IMR-90 (cell line): ENCODE results near the gene CTDSP1. TPM values are rescaled to one million over a fixed set of nuclear protein-coding genes. Genes with fewer than 3 reads are reported as not detected.

Source experiments
- ATAC-seq: fragments of 200-7000 bp; cut with Tn5 transposase; 2 replicates; pipeline ENCODE4 v1.9.1; 2020; ENCODE audit warnings: low read depth, mild to moderate bottlenecking, moderate library complexity
- BruUV-seq: library from RNA; stranded (reverse); fragments of 400-500 nt; replicated peaks from 2 replicates; lab custom pipeline; 2021; lab: Mats Ljungman, UMichigan
- CTCF ChIA-PET: fragments of 300-600 bp; formaldehyde crosslinking; extraction: SDS; loops from one replicate; lab custom pipeline; 2021; ENCODE audit warnings: antibody characterized with exemption; lab: Yijun Ruan, JAX
- POLR2A ChIA-PET: fragments of 300-600 bp; sonication (Branson Sonifier 250); formaldehyde crosslinking; loops from one replicate; lab custom pipeline; 2022; ENCODE audit warnings: antibody characterized with exemption; ENCODE audit not compliant: unreplicated experiment; lab: Charles Lee
- DNase-seq: peaks from one replicate; pipeline ENCODE4 v3.0.0; 2013
- H2AFZ ChIP-seq: replicated peaks from 2 replicates; pipeline ENCODE3; 2013; ENCODE audit warnings: low read length, mild to moderate bottlenecking; ENCODE audit not compliant: poor library complexity
- H2AK5ac ChIP-seq: 2 replicates; pipeline ENCODE4 v1.6.1; 2013; ENCODE audit warnings: low read depth, low read length, inconsistent platforms
- H2AK9ac ChIP-seq: replicated peaks from 2 replicates; pipeline ENCODE3; 2013; ENCODE audit warnings: mild to moderate bottlenecking, low read depth, low read length, moderate library complexity; ENCODE audit not compliant: poor library complexity
- H2BK120ac ChIP-seq: 2 replicates; pipeline ENCODE4 v1.6.1; 2013; ENCODE audit warnings: low read depth, low read length, inconsistent platforms
- H2BK15ac ChIP-seq: 3 replicates; pipeline ENCODE4 v1.6.1; 2013; ENCODE audit warnings: low read depth, low read length, inconsistent platforms
- H2BK20ac ChIP-seq: 2 replicates; pipeline ENCODE4 v1.6.1; 2013; ENCODE audit warnings: low read depth, mild to moderate bottlenecking, inconsistent platforms, low read length, moderate library complexity
- H2BK5ac ChIP-seq: 2 replicates; pipeline ENCODE4 v1.6.1; 2013; ENCODE audit warnings: mild to moderate bottlenecking, low read depth, low read length, inconsistent platforms; ENCODE audit not compliant: poor library complexity, severe bottlenecking
- H3K14ac ChIP-seq: replicated peaks from 2 replicates; pipeline ENCODE4 v1.6.1; 2013; ENCODE audit warnings: low read depth, low read length, inconsistent platforms
- H3K18ac ChIP-seq: 2 replicates; pipeline ENCODE4 v1.6.1; 2013; ENCODE audit warnings: low read depth, low read length, control low read depth
- H3K23ac ChIP-seq: 2 replicates; pipeline ENCODE4 v1.6.1; 2013; ENCODE audit warnings: low read depth, low read length, inconsistent platforms
- H3K27ac ChIP-seq: 2 replicates; pipeline ENCODE4 v1.5.1; 2013; ENCODE audit warnings: mild to moderate bottlenecking, control low read depth, low read length; ENCODE audit not compliant: insufficient read depth
- H3K27me3 ChIP-seq: 2 replicates; pipeline ENCODE4 v1.6.1; 2013; ENCODE audit warnings: low read length; ENCODE audit not compliant: control insufficient read depth, insufficient read depth
- H3K36me3 ChIP-seq: 2 replicates; pipeline ENCODE4 v1.6.1; 2013; ENCODE audit warnings: low read length, mixed read lengths; ENCODE audit not compliant: control insufficient read depth, insufficient read depth
- H3K4ac ChIP-seq: 2 replicates; pipeline ENCODE4 v1.6.1; 2013; ENCODE audit warnings: low read depth, low read length, inconsistent platforms
- H3K4me1 ChIP-seq: 2 replicates; pipeline ENCODE4 v1.6.1; 2013; ENCODE audit warnings: low read length, mixed read lengths; ENCODE audit not compliant: control insufficient read depth, insufficient read depth
- H3K4me2 ChIP-seq: 2 replicates; pipeline ENCODE4 v1.6.1; 2013; ENCODE audit warnings: low read depth, mild to moderate bottlenecking, control low read depth, low read length, moderate library complexity
- H3K4me3 ChIP-seq: 2 replicates; pipeline ENCODE4 v1.5.1; 2013; ENCODE audit warnings: low read depth, mild to moderate bottlenecking, control low read depth, low read length, moderate library complexity; ENCODE audit not compliant: insufficient read depth
- H3K56ac ChIP-seq: 2 replicates; pipeline ENCODE4 v1.6.1; 2013; ENCODE audit warnings: low read length, inconsistent platforms; ENCODE audit not compliant: insufficient read depth; ENCODE audit errors: extremely low read depth
- H3K79me1 ChIP-seq, 2 experiments: 2 replicates each; pipeline ENCODE4 v1.6.1; 2013; ENCODE audit warnings: low read length in 2 of 2, inconsistent platforms in 1 of 2, low read depth in 1 of 2
- H3K9ac ChIP-seq: 2 replicates; pipeline ENCODE4 v1.6.1; 2013; ENCODE audit warnings: low read depth, low read length, control low read depth
- H3K9me1 ChIP-seq: 2 replicates; pipeline ENCODE4 v1.6.1; 2013; ENCODE audit warnings: low read length, inconsistent platforms; ENCODE audit not compliant: insufficient read depth
- H3K9me3 ChIP-seq: 2 replicates; pipeline ENCODE4 v1.6.1; 2013; ENCODE audit warnings: low read length; ENCODE audit not compliant: control insufficient read depth, insufficient read depth
- H4K20me1 ChIP-seq: 2 replicates; pipeline ENCODE4 v1.6.1; 2013; ENCODE audit warnings: low read length, inconsistent platforms; ENCODE audit not compliant: insufficient read depth
- H4K5ac ChIP-seq: 2 replicates; pipeline ENCODE4 v1.6.1; 2013; ENCODE audit warnings: mild to moderate bottlenecking, low read depth, low read length, control low read depth
- H4K8ac ChIP-seq, 2 experiments: 2 replicates each; pipeline ENCODE4 v1.6.1; 2013; ENCODE audit warnings: low read depth in 2 of 2, low read length in 2 of 2, control low read depth in 1 of 2, inconsistent platforms in 1 of 2
- H4K91ac ChIP-seq: 2 replicates; pipeline ENCODE4 v1.6.1; 2013; ENCODE audit warnings: low read depth, low read length, inconsistent platforms; ENCODE audit not compliant: insufficient read depth
- BHLHE40 ChIP-seq: fragments of 150-350 bp; IDR thresholded peaks from 2 replicates; pipeline ENCODE4 v1.6.1; 2016; ENCODE audit warnings: mild to moderate bottlenecking, low read depth, low read length
- CEBPB ChIP-seq: IDR thresholded peaks from 2 replicates; pipeline ENCODE4 v1.6.1; 2012; ENCODE audit warnings: low read depth, low read length, improper control_type of control experiment
- CHD1 ChIP-seq: IDR thresholded peaks from 2 replicates; pipeline ENCODE4 v1.6.1; 2012; ENCODE audit warnings: low read depth, low read length, improper control_type of control experiment
- CTCF ChIP-seq: conservative IDR thresholded peaks from 2 replicates; pipeline ENCODE4 v1.5.1; 2012; ENCODE audit warnings: mild to moderate bottlenecking, low read depth, low read length, improper control_type of control experiment
- FOS ChIP-seq: fragments of 150-350 bp; IDR thresholded peaks from 2 replicates; pipeline ENCODE4 v1.6.1; 2016; ENCODE audit warnings: low read depth, low read length
- MAFK ChIP-seq: IDR thresholded peaks from 2 replicates; pipeline ENCODE4 v1.6.1; 2012; ENCODE audit warnings: low read depth, low read length, improper control_type of control experiment
- MAZ ChIP-seq: IDR thresholded peaks from 2 replicates; pipeline ENCODE4 v1.6.1; 2012; ENCODE audit warnings: low read depth, mild to moderate bottlenecking, low read length, improper control_type of control experiment, moderate library complexity, borderline replicate concordance
- MXI1 ChIP-seq: IDR thresholded peaks from 2 replicates; pipeline ENCODE4 v1.6.1; 2012; ENCODE audit warnings: low read depth, mild to moderate bottlenecking, low read length, moderate library complexity, borderline replicate concordance
- NFE2L2 ChIP-seq: fragments of 150-350 bp; IDR thresholded peaks from 2 replicates; pipeline ENCODE4 v1.6.1; 2016; ENCODE audit warnings: low read depth, mild to moderate bottlenecking, low read length
- POLR2A ChIP-seq: IDR thresholded peaks from 2 replicates; pipeline ENCODE4 v1.6.1; 2012; ENCODE audit warnings: mild to moderate bottlenecking, low read depth, low read length
- RAD21 ChIP-seq: IDR thresholded peaks from 2 replicates; pipeline ENCODE4 v1.6.1; 2012; ENCODE audit warnings: low read length, improper control_type of control experiment
- RCOR1 ChIP-seq: IDR thresholded peaks from 2 replicates; pipeline ENCODE4 v1.6.1; 2012; ENCODE audit warnings: mild to moderate bottlenecking, low read length, improper control_type of control experiment; ENCODE audit not compliant: insufficient replicate concordance
- RFX5 ChIP-seq: IDR thresholded peaks from 2 replicates; pipeline ENCODE4 v1.8.0; 2012; ENCODE audit warnings: low read depth, mild to moderate bottlenecking, low read length, moderate library complexity
- SMC3 ChIP-seq: fragments of 150-350 bp; IDR thresholded peaks from 2 replicates; pipeline ENCODE4 v1.6.1; 2016; ENCODE audit warnings: low read depth, mild to moderate bottlenecking, antibody characterized with exemption, low read length, moderate library complexity
- USF2 ChIP-seq: fragments of 150-350 bp; IDR thresholded peaks from 2 replicates; pipeline ENCODE4 v1.6.1; 2017; ENCODE audit warnings: mild to moderate bottlenecking, antibody characterized with exemption, low read length, low read depth
- WGBS, 2 experiments: methylation state at CpG; one replicate each; pipeline versions ENCODE4 v1.1.5 to v1.1.7; 2013; ENCODE audit warnings: missing lambda C conversion rate in 2 of 2; ENCODE audit not compliant: insufficient read length in 1 of 2; ENCODE audit errors: extremely low coverage in 2 of 2; 5-methylcytosine and 5-hydroxymethylcytosine counted together
- dilution Hi-C: fragments of 300-500 bp; cut with HindIII; formaldehyde crosslinking; loops from one replicate; pipeline ENCODE4 v1.14.3; 2018; ENCODE audit warnings: low sequenced_read_pairs; ENCODE audit not compliant: unreplicated experiment
- in situ Hi-C: fragments of 300-500 bp; cut with MboI; formaldehyde crosslinking; loops from 3 replicates; pipeline ENCODE4 v1.14.3; 2019; ENCODE audit warnings: low sequenced_read_pairs, inconsistent platforms, mixed read lengths
- intact Hi-C: fragments of 100-400 bp; cut with micrococcal nuclease; formaldehyde crosslinking; loops from 2 replicates; pipeline ENCODE4 v1.10.0; 2022
- polyA plus RNA-seq, 3 experiments: library from polyadenylated mRNA; depleted of rRNA; stranded (reverse); fragments of >200 nt; gene quantifications; 2 replicates each; pipeline ENCODE4 v1.2.3, GENCODE V29; 2012; ENCODE audit warnings: low replicate concordance in 1 of 3
- total RNA-seq: library from RNA; depleted of rRNA; stranded (reverse); fragments of >200 nt; gene quantifications from 2 replicates; pipeline ENCODE4 v1.2.3, GENCODE V29; 2012
- TF ChIP-seq, protein P1 (sequence below): fragments of 150-350 bp; IDR thresholded peaks from 2 replicates; pipeline ENCODE4 v1.6.1; 2016; ENCODE audit warnings: low read depth, mild to moderate bottlenecking, low read length, moderate library complexity, borderline replicate concordance

The CTDSP1 gene
- total and polyA plus RNA-seq, 2 of the 4 experiments (the other 2 are of a cell fraction), result 19.7 to 64.3 TPM

- intact Hi-C loops, result no loop called here
- Histone ChIP-seq H3K4me2 (no peak overlapping the region), H3K9me3 (no peaks in the 10 kb centered on the region), H3K27me3 (no peaks in the 10 kb centered on the region), H2BK5ac (no peak overlapping the region), H3K9ac (no peak overlapping the region), H4K91ac (no peak overlapping the region), H2AK9ac (no peak overlapping the region), H3K36me3 (peaks cover 26% of the 10 kb centered on the region), H4K5ac (no peak overlapping the region), H2BK20ac (no peak overlapping the region), H3K18ac (no peak overlapping the region), H3K23ac (no peak overlapping the region), H3K4me1 (peaks cover 27% of the 10 kb centered on the region), H3K14ac (no peak overlapping the region), H3K79me1 (peaks cover 0 to 32% of the 10 kb centered on the region in 2 experiments; a peak in 3 of 4 replicates), H3K9me1 (peaks cover 4% of the 10 kb centered on the region; the same call in 1 of the 2 replicates), H3K56ac (no peak overlapping the region), H2BK120ac (no peak overlapping the region), H2AK5ac (no peak overlapping the region), H2BK15ac (no peak overlapping the region), H3K4ac (no peak overlapping the region), H4K20me1 (peaks cover 13% of the 10 kb centered on the region; the same call in 1 of the 2 replicates), H3K4me3 (no peak overlapping the region), H3K27ac (no peak overlapping the region), H4K8ac (no peak overlapping the region), H2AFZ (no peak overlapping the region)
- no peak for TF ChIP-seq MAFK
- TF ChIP-seq RFX5, result no peak
- no peak for TF ChIP-seq MXI1
- TF ChIP-seq MAZ, result no peak
- TF ChIP-seq, protein P1, sequence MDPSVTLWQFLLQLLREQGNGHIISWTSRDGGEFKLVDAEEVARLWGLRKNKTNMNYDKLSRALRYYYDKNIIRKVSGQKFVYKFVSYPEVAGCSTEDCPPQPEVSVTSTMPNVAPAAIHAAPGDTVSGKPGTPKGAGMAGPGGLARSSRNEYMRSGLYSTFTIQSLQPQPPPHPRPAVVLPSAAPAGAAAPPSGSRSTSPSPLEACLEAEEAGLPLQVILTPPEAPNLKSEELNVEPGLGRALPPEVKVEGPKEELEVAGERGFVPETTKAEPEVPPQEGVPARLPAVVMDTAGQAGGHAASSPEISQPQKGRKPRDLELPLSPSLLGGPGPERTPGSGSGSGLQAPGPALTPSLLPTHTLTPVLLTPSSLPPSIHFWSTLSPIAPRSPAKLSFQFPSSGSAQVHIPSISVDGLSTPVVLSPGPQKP, result no peak
- TF ChIP-seq NFE2L2, result no peak
- TF ChIP-seq CTCF, result no peak
- no peak for TF ChIP-seq USF2
- TF ChIP-seq RCOR1, result no peak
- TF ChIP-seq POLR2A, result no peak
- TF ChIP-seq RAD21, result no peak
- no peak for TF ChIP-seq SMC3
- TF ChIP-seq FOS, result no peak
- TF ChIP-seq CHD1, result no peak
- no peak for TF ChIP-seq CEBPB
- TF ChIP-seq BHLHE40, result no peak
- ChIA-PET POLR2A (no interaction called here), CTCF (no interaction called here)
- 90% methylated on average over 16 of the region's 26 CpGs; no CpG with 5 or more reads in 1 of the 2 experiments for WGBS, 2 experiments
- ATAC-seq (no peak), DNase-seq (no peak)
- in situ Hi-C loops, result loop anchor here (10.0 kb wide), 1 partner anchor 252 kb away; the partner anchor contains the start of genes BCS1L and ZNF142
- dilution Hi-C loops, result no loop called here
- BruUV-seq, result no TSS peak
Measured at GRCh38 chr2:218402911-218403411, 3.3 kb downstream of the CTDSP1 start.
